Dendritic cell treated with granulocyte-macrophage colony-stimulating factor and Interleukin-4, amounts not matched to agents 40 ng/mL and 50 ng/mL, for 4 days (primary cell): ENCODE data around the gene WIZ.
A peak's percentile ranks its signal among the peaks of the same experiment; 100 is the strongest.
"Not testable (repeated sequence)": the region's sequence is repeated elsewhere in the genome, so short reads cannot be mapped to it uniquely, and the experiment has no call there.

Experiments used
- H3K27ac Mint-ChIP-seq: one replicate; pipeline ENCODE4 v1.8.0; 2022; ENCODE audit warnings: mild to moderate bottlenecking, mixed read lengths
- H3K27me3 Mint-ChIP-seq: one replicate; pipeline ENCODE4 v1.8.0; 2022; ENCODE audit warnings: mild to moderate bottlenecking, mixed read lengths
- H3K36me3 Mint-ChIP-seq: one replicate; pipeline ENCODE4 v1.8.0; 2022; ENCODE audit warnings: low read depth, mixed read lengths
- H3K4me1 Mint-ChIP-seq: one replicate; pipeline ENCODE4 v1.8.0; 2022; ENCODE audit warnings: low read depth, mixed read lengths
- H3K4me3 Mint-ChIP-seq: one replicate; pipeline ENCODE4 v1.8.0; 2022; ENCODE audit warnings: mild to moderate bottlenecking, moderate library complexity, mixed read lengths
- H3K9me3 Mint-ChIP-seq: one replicate; pipeline ENCODE4 v1.8.0; 2022; ENCODE audit warnings: mixed read lengths
- intact Hi-C: fragments of 100-400 bp; cut with micrococcal nuclease; formaldehyde crosslinking; loops from one replicate; pipeline ENCODE4 v1.15.0; 2022

The WIZ gene

DNA sequence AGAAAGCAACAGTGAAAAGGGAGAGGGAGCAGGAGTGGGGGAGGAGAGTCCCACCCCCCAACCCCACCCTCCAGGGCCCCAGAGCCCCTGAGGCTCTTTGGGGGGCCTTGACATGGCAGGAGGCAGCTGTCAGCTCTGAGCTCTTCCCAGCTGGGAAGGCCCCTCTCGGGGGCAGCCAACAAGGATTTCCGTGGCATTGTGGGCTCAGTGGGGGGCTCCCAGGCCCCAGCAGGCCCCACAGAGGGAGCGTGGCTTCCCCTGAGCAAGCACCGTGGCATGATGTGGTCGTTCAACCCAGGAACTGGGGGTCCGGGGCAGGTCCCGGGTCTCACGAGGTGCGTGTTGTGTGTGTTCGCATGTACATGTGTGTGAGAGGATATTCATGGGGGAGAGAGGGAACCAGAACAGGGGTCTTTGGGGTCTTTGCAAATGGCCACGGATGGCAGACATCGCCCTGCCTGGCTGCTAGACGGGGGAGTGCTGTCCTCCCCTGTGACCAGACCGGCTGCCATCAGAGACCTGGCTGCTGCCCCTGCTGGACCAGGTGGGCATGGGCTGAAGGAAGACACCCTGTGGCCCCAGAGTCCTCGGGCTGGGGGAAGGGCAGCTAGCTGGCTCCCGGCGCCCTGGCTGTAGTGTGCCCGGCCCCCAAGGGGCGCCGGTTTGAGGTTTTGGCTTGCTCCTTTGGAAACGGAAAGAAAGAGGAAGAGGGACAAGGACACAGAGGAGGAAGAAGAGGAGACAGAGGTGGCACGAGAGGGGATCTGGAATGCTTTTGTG, 27.3 kb downstream of the WIZ start:
- H3K36me3 Mint-ChIP-seq = peaks cover 79% of the 10 kb centered on the region
- intact Hi-C loops = no loop called here

GRCh38 chr19:15421721-15422260, 28.0 kb downstream of the WIZ start:
- H3K27me3 Mint-ChIP-seq = no peaks in the 10 kb centered on the region
- H3K36me3 Mint-ChIP-seq = peaks cover 72% of the 10 kb centered on the region
- H3K9me3 Mint-ChIP-seq = peaks cover 7% of the 10 kb centered on the region
- intact Hi-C loops = no loop called here
- peaks cover 27% of the 10 kb centered on the region for H3K4me1 Mint-ChIP-seq
- no peak overlapping the region for H3K4me3 Mint-ChIP-seq
- peak overlapping the region; percentile 41 for H3K27ac Mint-ChIP-seq

More for the DNA sequence above, 27.3 kb downstream of the WIZ start:
- Mint-ChIP-seq H3K4me3 (no peak overlapping the region), H3K4me1 (peaks cover 20% of the 10 kb centered on the region), H3K27me3 (no peaks in the 10 kb centered on the region), H3K9me3 (peaks cover 7% of the 10 kb centered on the region), H3K27ac (no peak overlapping the region)

DNA sequence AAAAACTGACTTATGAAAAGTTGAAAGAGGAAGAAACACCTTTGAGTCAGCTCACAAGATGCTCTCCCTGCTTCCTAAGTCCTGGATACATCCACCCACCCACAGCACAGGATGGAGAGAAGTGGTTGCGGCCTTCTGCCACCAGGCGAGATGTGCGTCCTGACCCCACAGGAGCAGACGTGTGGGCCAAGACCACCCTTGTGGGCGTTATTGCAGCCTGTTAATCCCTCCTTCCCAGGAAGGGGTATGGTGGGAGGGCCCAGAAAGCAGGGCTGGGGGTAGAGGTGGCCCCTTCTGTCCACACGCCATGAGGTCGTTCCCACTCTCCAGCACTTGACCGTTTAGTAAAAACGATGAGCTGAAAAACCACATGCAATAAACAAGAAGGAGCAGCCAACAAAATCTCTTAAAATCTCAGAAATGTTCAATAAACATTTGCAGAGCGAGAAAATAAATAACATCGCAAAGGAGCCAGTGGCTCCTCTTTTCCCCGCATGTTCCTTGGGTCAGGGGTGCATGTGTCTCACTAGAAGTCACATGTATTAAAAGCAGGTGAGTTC, 28.5 kb downstream of the WIZ start:
- Mint-ChIP-seq H3K36me3 (peaks cover 71% of the 10 kb centered on the region), H3K4me1 (peaks cover 33% of the 10 kb centered on the region), H3K4me3 (no peak overlapping the region), H3K9me3 (peaks cover 7% of the 10 kb centered on the region), H3K27me3 (no peaks in the 10 kb centered on the region), H3K27ac (no peak overlapping the region)
- intact Hi-C loops = no loop called here

DNA sequence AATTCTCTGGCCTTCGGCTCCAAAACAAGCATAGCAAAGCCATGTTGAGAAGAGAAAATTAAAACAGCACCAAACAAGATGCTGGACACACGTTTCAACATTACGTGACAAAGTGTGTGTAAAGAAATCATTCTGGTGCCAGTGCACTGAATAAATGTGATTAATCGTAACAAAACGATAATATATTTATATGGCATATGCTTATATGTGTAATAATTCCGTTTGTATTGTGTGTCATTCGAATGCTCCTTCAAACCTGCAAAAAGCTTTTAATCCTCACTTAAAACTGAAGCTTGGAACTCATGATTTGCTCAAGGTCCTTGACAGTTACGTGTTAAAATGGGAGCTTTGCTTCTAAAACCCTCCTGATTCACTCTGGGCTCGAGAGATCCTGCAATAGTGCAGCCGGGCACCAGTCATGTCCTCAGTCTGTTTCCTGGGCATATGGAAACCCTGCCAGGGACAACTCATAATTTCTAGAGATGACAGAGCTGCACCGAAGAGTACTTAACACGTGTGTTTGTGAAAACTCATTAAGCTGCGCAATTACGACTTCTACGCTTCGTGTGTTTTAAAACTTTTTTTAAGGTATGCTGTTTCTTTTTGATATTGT, 30.2 kb downstream of the WIZ start:
- H3K4me3 Mint-ChIP-seq = peak overlapping the region; percentile 100
- H3K27ac Mint-ChIP-seq = peak overlapping the region; percentile 98
- intact Hi-C loops = loop anchor here (1.0 to 5.0 kb wide), 4 partner anchors 13 to 292 kb away; partner anchors contain the start of gene AKAP8
- no peaks in the 10 kb centered on the region for H3K27me3 Mint-ChIP-seq
- peaks cover 7% of the 10 kb centered on the region for H3K9me3 Mint-ChIP-seq
- peaks cover 46% of the 10 kb centered on the region for H3K4me1 Mint-ChIP-seq
- peaks cover 71% of the 10 kb centered on the region for H3K36me3 Mint-ChIP-seq

GRCh38 chr19:15418579-15419412, 31.0 kb downstream of the WIZ start, which contains the start of gene AKAP8L:
Gene AKAP8L, minus strand, starts transcription at chr19:15418988. Its CDS starts 65 bp downstream, at chr19:15418923.
- Mint-ChIP-seq H3K9me3 (peaks cover 7% of the 10 kb centered on the region), H3K4me1 (peaks cover 46% of the 10 kb centered on the region), H3K36me3 (peaks cover 67% of the 10 kb centered on the region), H3K27ac (peak within 1 kb of the TSS; percentile 98), H3K27me3 (no peaks in the 10 kb centered on the region), H3K4me3 (peak within 1 kb of the TSS; percentile 100)
- intact Hi-C loops = loop anchor here (1.0 to 5.0 kb wide), 4 partner anchors 14 to 291 kb away; partner anchors contain the start of gene AKAP8

DNA sequence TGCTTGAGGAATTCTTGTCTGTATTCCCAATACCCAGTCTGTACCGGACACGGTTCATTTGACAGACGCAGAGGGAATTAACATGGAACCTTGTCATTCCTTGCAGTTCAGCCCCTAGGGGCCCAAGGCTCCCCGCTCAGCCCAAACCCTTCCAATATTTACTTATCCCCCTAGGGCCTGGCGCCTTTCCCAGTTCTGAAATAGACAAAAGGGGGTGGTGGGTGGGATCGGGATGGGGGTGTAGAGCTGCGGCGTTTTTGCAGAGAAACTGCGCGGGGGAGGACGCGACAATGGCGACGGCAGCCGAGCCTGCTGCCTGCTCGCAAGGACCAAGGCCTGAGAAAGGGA, 31.6 kb downstream of the WIZ start:
- Mint-ChIP-seq H3K27me3 (no peaks in the 10 kb centered on the region), H3K9me3 (peaks cover 2% of the 10 kb centered on the region), H3K4me3 (peak overlapping the region; percentile 100), H3K4me1 (peaks cover 46% of the 10 kb centered on the region), H3K27ac (peak overlapping the region; percentile 98), H3K36me3 (peaks cover 61% of the 10 kb centered on the region)
- intact Hi-C loops = loop anchor here (2.0 to 5.0 kb wide), 3 partner anchors 15 to 291 kb away; partner anchors contain the start of gene AKAP8

DNA sequence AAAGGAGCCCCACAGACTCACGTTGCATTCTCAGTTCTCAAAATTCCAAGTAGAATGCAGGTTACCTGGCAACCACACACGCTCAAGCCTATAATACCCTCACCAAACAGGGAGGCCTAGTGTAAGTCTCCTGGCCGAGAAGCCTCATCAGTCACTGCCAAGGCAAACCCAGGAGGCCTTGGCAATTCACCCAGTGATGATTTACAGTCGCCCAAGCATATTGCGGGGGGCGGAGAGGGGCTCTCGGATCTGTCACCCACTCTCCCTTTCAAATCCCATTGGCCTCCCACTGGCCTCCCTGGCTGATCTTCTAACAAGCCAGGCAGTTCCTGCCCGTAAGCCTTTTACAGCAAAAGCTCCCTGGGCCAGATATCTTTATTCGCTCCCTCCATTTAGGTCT, 32.1 kb downstream of the WIZ start:
- Mint-ChIP-seq H3K4me3 (peak overlapping the region; percentile 100), H3K27ac (peak overlapping the region; percentile 98), H3K36me3 (peaks cover 56% of the 10 kb centered on the region), H3K27me3 (no peaks in the 10 kb centered on the region), H3K4me1 (peaks cover 46% of the 10 kb centered on the region), H3K9me3 (no peaks in the 10 kb centered on the region)
- intact Hi-C loops = loop anchor here (2.0 to 5.0 kb wide), 3 partner anchors 15 to 290 kb away; partner anchors contain the start of gene AKAP8

DNA sequence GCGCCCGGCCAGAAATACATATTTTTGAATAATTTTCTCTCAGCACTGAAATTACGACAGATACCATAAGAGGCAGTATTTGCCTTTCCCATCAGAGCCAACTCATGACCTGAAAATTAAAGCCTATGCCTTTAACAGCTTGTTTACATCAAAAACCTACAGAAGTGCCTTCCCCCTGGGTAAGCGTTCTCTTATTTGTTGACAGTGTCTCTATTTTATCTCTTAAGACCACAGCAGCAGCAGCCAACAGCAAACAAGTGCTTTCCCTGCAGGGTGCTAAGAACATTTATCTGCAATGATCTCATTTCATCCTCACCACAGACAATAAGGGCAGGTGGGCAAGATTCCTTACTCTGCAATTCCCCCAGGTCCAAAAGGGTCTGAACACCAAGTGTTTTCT, 36.9 kb downstream of the WIZ start:
- peaks cover 29% of the 10 kb centered on the region for H3K4me1 Mint-ChIP-seq
- no peak overlapping the region for H3K27ac Mint-ChIP-seq
- no peak overlapping the region for H3K4me3 Mint-ChIP-seq
- peaks cover 54% of the 10 kb centered on the region for H3K36me3 Mint-ChIP-seq
- intact Hi-C loops = no loop called here
- H3K9me3 Mint-ChIP-seq = no peaks in the 10 kb centered on the region
- H3K27me3 Mint-ChIP-seq = no peaks in the 10 kb centered on the region

GRCh38 chr19:15411351-15411750, 38.4 kb downstream of the WIZ start:
- not testable (repeated sequence) for H3K4me3 Mint-ChIP-seq
- peaks cover 14% of the 10 kb centered on the region for H3K4me1 Mint-ChIP-seq

DNA sequence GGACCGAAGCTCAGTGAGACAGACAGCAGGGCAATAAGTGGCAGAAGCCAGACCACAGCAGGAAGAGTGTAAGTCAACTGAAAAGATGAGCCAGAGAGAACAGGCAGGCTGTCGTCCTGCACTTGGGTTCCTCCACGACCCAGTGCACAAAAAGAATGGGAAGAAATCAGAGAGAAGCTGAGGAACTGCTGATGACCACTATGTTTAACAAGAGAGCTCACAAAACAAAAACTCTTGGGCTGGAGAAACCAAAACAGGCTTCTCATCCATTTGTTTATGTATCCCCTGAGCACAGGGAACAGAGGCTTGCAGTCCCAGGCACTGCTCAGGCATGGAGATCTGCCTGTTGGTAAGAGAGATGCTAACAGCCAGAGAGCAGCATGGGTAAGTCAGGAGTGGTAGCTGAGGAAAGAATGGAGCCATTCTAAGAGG, 45.0 kb downstream of the WIZ start:
- H3K27ac Mint-ChIP-seq = peak overlapping the region; percentile 11
- H3K4me3 Mint-ChIP-seq = no peak overlapping the region
- peaks cover 96% of the 10 kb centered on the region for H3K36me3 Mint-ChIP-seq
- no peaks in the 10 kb centered on the region for H3K9me3 Mint-ChIP-seq
- peaks cover 18% of the 10 kb centered on the region for H3K4me1 Mint-ChIP-seq
- intact Hi-C loops = no loop called here
- no peaks in the 10 kb centered on the region for H3K27me3 Mint-ChIP-seq

More at GRCh38 chr19:15411351-15411750, 38.4 kb downstream of the WIZ start:
- H3K27ac Mint-ChIP-seq, intact Hi-C loops, H3K27me3 Mint-ChIP-seq, H3K9me3 Mint-ChIP-seq: not testable (repeated sequence)
- peaks cover 59% of the 10 kb centered on the region for H3K36me3 Mint-ChIP-seq

DNA sequence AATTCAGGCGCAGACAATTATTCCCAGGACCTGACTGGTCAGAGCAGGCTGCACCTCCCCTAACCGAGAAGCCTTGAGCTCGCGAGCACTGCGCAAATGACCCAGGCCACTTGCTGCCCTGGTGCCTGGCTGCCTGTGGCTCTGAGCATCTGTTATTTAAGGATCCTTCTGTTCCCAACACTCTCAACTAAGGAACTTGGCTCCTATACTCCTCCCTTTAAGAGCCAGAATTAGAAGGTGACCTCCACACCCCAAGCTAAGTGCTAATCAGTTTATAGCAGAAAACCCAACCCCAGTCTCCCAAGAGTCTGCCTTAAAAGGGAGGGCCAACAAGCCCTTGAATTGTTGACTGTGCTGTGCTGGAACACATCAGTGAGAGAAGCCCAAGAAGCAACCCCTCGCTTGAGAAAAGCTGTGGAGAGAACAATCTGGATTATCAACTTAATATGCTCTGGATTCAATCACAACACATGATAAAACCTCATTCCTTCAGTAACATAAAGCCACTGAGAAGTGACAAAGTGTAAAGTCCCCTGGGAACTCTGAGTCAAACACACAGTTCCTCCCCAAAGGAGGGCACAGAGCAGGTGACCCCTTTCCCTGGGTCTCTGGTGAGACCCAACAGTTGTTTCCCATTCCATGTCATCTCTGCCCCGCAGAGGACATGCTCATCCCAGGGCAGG, 45.5 kb downstream of the WIZ start:
- Mint-ChIP-seq H3K4me1 (peaks cover 18% of the 10 kb centered on the region), H3K27me3 (no peaks in the 10 kb centered on the region), H3K36me3 (peaks cover 96% of the 10 kb centered on the region), H3K4me3 (no peak overlapping the region), H3K27ac (peak overlapping the region; percentile 11), H3K9me3 (no peaks in the 10 kb centered on the region)
- intact Hi-C loops = no loop called here

DNA sequence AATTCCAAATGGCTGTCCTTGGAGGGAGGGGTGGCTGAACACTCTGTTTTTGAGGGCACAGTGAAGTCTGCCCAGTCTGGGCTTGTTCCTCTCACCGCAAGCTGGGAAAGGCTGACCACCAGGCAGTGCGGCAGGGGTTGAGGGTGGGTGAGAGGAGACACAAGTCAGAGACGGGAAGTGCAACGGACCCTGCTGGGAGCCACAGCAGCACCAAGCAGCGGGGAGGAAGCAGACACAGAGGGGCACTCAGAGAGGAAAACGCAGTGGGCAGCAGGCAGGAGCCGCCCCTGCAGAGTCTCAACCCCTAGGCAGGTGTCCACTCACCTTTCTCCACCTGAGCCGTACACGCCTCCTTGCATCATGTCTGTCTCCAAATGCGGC, 46.6 kb downstream of the WIZ start:
- Mint-ChIP-seq H3K36me3 (peaks cover 96% of the 10 kb centered on the region), H3K9me3 (no peaks in the 10 kb centered on the region), H3K27me3 (no peaks in the 10 kb centered on the region), H3K27ac (no peak overlapping the region), H3K4me1 (peaks cover 18% of the 10 kb centered on the region), H3K4me3 (no peak overlapping the region)
- intact Hi-C loops = no loop called here
